ENCODE results near the gene COBL.

Gene COBL

DNA sequence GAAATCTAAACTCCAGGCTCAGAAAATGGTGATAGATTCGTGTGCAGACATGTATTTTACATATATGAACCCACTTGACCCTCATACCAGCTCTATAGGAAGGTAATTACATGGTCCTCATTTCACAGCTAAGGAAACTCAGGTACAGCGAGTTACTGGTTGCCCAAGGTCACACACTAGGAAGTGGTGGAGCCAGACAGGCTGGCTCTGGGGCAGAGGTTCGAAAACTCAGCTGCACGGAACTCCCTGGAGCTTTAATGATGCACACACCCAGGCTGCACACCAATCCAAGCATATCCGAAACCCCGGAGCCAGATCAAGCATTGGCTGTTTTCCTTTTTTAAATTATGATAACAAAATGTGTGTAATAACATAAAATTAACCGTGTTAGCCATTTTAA lies 172.4 kb downstream of the COBL start:
- no peak for DNase-seq (ENCODE audit: low spot score)

GRCh38 chr7:51142741-51143385 lies 173.7 kb downstream of the COBL start:
- DNase-seq (ENCODE audit: low spot score), result no peak

- no peak for DNase-seq (ENCODE audit: low spot score)
Observed at GRCh38 chr7:51141451-51142003, 175.1 kb downstream of the COBL start.

DNA sequence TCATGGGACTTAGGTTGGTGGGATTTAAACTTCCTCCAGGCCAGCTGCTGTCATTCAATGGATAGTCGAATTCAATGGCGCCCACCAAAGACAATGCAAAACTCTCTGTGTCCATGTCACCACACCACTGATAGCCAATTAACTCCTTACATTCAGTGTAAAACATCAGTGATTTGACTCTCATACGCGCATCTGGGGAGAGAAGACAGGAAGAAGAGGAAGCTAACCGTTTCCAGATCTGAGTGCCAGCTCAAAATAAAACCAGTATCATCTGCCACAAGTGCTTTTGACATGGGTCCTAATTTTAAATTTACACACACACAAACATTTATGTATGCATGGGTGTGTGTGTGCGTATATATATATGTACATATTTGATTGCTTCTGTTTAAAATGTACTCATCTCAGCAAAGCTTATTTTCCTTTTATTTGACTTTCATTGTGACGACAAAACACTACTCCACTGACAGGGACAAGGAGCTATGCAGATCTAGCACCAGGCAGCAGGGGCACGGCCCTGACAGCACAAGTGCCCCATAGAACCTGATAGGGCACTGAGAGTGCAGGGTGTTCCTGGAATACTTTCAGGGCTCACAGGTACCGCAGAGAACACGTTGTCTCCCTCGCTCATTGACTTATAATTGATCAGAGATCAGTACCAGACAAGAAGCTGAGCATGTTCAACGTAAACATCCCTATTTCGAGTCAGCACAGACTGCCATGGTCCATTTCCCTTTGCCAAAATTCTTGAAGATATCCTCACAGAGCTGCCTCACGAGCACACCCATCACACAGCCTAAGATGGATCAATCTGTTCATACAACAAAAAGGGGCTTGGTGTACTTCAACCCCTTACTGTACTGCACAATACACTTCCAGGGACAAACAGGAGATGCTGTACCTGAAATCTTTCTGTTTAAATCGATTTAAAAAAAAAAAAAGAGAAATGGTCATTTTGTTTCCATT lies 176.1 kb downstream of the COBL start:
- DNase-seq (ENCODE audit: low spot score), result no peak

GRCh38 chr7:51139796-51140195 lies 176.8 kb downstream of the COBL start:
- DNase-seq (ENCODE audit: low spot score), result no peak

- no peak for DNase-seq (ENCODE audit: low spot score)
Observed at GRCh38 chr7:51138123-51139085, 178.2 kb downstream of the COBL start.

DNA sequence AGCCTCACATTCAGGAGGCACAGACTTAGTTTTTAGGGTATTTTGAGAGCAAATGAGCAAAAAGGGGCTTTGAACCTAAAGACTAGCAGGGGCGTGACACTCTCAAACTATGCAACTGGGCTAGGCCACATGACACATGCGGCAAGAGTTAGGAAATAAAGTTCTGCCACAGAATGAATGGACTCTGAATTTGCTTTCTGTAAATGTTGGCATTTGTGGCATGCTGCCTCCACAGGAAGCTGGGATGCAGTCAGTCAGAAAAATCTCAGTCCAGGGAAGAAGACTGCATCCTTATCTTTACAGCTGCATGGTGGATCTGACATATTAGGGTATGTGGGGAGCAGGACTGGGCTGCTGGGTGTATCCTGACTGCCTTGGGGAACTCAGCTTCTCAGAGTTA lies 181.0 kb downstream of the COBL start:
- DNase-seq (ENCODE audit: low spot score), result no peak

- DNase-seq (ENCODE audit: low spot score), result no peak
Observed at GRCh38 chr7:51134013-51134441, 182.6 kb downstream of the COBL start.

- DNase-seq (ENCODE audit: low spot score), result no peak
Observed at GRCh38 chr7:51132661-51133060, 183.9 kb downstream of the COBL start.

- no peak for DNase-seq (ENCODE audit: low spot score)
Observed at GRCh38 chr7:51129527-51130472, 186.8 kb downstream of the COBL start.

- DNase-seq (ENCODE audit: low spot score), result no peak
Observed at GRCh38 chr7:51128545-51129435, 187.8 kb downstream of the COBL start.

DNA sequence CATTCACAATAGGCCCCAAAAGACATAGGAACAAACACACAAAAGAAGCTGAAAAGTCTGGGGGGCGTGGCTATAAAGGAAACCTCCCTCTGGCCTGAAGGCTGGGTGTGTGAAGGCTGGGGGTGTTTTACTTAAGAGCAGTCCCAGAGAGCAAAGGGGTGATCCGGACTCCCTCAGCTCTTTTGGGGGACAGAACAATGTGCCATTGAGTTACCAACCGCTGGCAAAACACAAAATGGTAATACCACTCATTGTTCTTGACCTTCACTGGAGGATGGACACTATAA lies 189.0 kb downstream of the COBL start:
- no peak for DNase-seq (ENCODE audit: low spot score)

GRCh38 chr7:51126813-51127617 lies 189.6 kb downstream of the COBL start:
- no peak for DNase-seq (ENCODE audit: low spot score)

- no peak for DNase-seq (ENCODE audit: low spot score)
Observed at GRCh38 chr7:51126324-51126723, 190.3 kb downstream of the COBL start.

DNA sequence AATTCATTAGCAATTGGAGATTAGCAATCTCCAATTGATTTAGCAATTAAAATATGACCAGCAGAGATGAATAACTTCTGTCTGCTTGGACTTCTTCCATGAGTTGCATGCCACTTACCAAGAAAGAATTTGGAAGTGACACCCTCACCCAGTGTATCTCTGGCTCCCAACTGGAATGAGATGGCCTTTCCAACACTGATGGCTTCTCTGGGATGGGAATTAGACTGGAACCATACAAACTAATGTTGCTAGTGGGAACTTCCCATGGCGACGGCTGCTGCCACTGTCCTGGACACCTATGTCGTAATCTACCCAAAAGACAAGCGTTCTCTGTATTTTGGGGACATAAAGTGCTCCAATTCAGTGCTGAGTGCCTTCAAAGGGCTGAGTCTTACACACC lies 192.3 kb downstream of the COBL start:
- DNase-seq (ENCODE audit: low spot score), result no peak

- no peak for DNase-seq (ENCODE audit: low spot score)
Observed at GRCh38 chr7:51123322-51124019, 193.1 kb downstream of the COBL start.

- DNase-seq (ENCODE audit: low spot score), result no peak
Observed at GRCh38 chr7:51121931-51122425, 194.6 kb downstream of the COBL start.

Data from hematopoietic multipotent progenitor cell treated with erythropoietin and hydrocortisone succinate and interleukin-3 and kit ligand, for 17 days (in vitro differentiated cells).